Peyer's patch (tissue), 4 donors: ENCODE results near the gene IQCK.

Experiments used
- CTCF ChIP-seq, 6 experiments: fragments of 450-650 bp in 4 of 6; fragments of 200-600 bp in 2 of 6; sonication (generic) in 1 of 6; IDR thresholded peaks; one replicate each; pipeline ENCODE4 v1.5.1; 2017 to 2019; ENCODE audit warnings: antibody characterized with exemption in 6 of 6, mild to moderate bottlenecking in 3 of 6, moderate library complexity in 1 of 6
- POLR2A ChIP-seq, 2 donors: fragments of 450-650 bp; IDR thresholded peaks; one replicate each; pipeline ENCODE4 v1.5.1; 2017; ENCODE audit warnings: antibody characterized with exemption in 2 of 2, mild to moderate bottlenecking in 2 of 2, moderate library complexity in 2 of 2

- TF ChIP-seq CTCF (IDR thresholded peaks at IDR 0.05) (no peak), POLR2A (IDR thresholded peaks at IDR 0.05) (no peak)
These were observed 117.1 kb downstream of the IQCK start for GRCh38 chr16:19835196-19835595.
